Erythroblast (primary cell): ENCODE data around the gene TOP2B.

Source experiments
- DNase-seq, 2 experiments: peaks; one replicate each; lab custom pipeline; 2025; lab: John Stamatoyannopoulos, UW
- GATA1 ChIP-seq: IDR thresholded peaks from 2 replicates; pipeline ENCODE4 v1.6.1; 2011; ENCODE audit warnings: low read depth, mild to moderate bottlenecking, control low read depth, low read length, moderate library complexity
- POLR2A ChIP-seq: IDR thresholded peaks from 2 replicates; pipeline ENCODE4 v1.6.1; 2011; ENCODE audit warnings: mild to moderate bottlenecking, low read length

The TOP2B gene

GRCh38 chr3:25664812-25665314, at the start of gene TOP2B:
Gene TOP2B (minus strand): TSS chr3:25664907. CDS start chr3:25664297, 610 bp downstream.
- peak; percentile 90 for TF ChIP-seq POLR2A
- TF ChIP-seq GATA1 = no peak
- DNase-seq = peak; percentile 98

- TF ChIP-seq POLR2A (no peak), GATA1 (no peak)
- DNase-seq = no peak
These were observed 48.8 kb upstream of the TOP2B start for GRCh38 chr3:25713341-25713985.

- no peak for DNase-seq
These were observed 46.4 kb upstream of the TOP2B start for GRCh38 chr3:25711090-25711489.

GRCh38 chr3:25708036-25708435, 43.3 kb upstream of the TOP2B start:
- TF ChIP-seq GATA1 = no peak
- TF ChIP-seq POLR2A = no peak
- no peak for DNase-seq

More at GRCh38 chr3:25711090-25711489, 46.4 kb upstream of the TOP2B start:
- no peak for TF ChIP-seq GATA1
- no peak for TF ChIP-seq POLR2A

- TF ChIP-seq POLR2A (no peak), GATA1 (no peak)
- no peak for DNase-seq
These were observed 42.7 kb upstream of the TOP2B start for GRCh38 chr3:25707268-25707926.

- DNase-seq = no peak
- no peak for TF ChIP-seq GATA1
- TF ChIP-seq POLR2A = no peak
These were observed 41.5 kb upstream of the TOP2B start for GRCh38 chr3:25706213-25706612.

GRCh38 chr3:25697553-25697952, 32.8 kb upstream of the TOP2B start:
- DNase-seq = no peak
- TF ChIP-seq GATA1 (no peak), POLR2A (no peak)

GRCh38 chr3:25695731-25696420, 31.2 kb upstream of the TOP2B start:
- no peak for TF ChIP-seq GATA1
- TF ChIP-seq POLR2A = no peak
- no peak for DNase-seq

- no peak for TF ChIP-seq GATA1
- TF ChIP-seq POLR2A = no peak
- DNase-seq = no peak
These were observed 28.5 kb upstream of the TOP2B start for GRCh38 chr3:25693238-25693637.

GRCh38 chr3:25692341-25692740, 27.6 kb upstream of the TOP2B start:
- TF ChIP-seq GATA1 = no peak
- TF ChIP-seq POLR2A = no peak
- DNase-seq = no peak

- DNase-seq = peak; percentile 3 to 15
- no peak for TF ChIP-seq POLR2A
- no peak for TF ChIP-seq GATA1
These were observed 26.2 kb upstream of the TOP2B start for GRCh38 chr3:25690768-25691533.

GRCh38 chr3:25689226-25689625, 24.5 kb upstream of the TOP2B start:
- DNase-seq = no peak

GRCh38 chr3:25687742-25688141, 23.0 kb upstream of the TOP2B start:
- no peak for TF ChIP-seq GATA1
- TF ChIP-seq POLR2A = no peak
- DNase-seq = no peak

More at GRCh38 chr3:25689226-25689625, 24.5 kb upstream of the TOP2B start:
- TF ChIP-seq POLR2A (no peak), GATA1 (no peak)

GRCh38 chr3:25686766-25687165, 22.1 kb upstream of the TOP2B start:
- DNase-seq = no peak
- no peak for TF ChIP-seq GATA1
- no peak for TF ChIP-seq POLR2A
